Spleen (tissue), 7 donors: ENCODE measurements around the gene YES1.

Experiments
- CTCF ChIP-seq, 11 experiments: fragments of 200-600 bp in 7 of 11; fragments of 450-650 bp in 4 of 11; sonication (generic) in 4 of 11; IDR thresholded peaks in 8 of 11; conservative IDR thresholded peaks in 3 of 11; 1 replicate in 7 of 11; 2 replicates in 4 of 11; pipeline versions ENCODE4 v1.4.0 to v1.8.0; 2016 to 2021; ENCODE audit warnings: antibody characterized with exemption in 11 of 11, inconsistent platforms in 4 of 11, mild to moderate bottlenecking in 1 of 11
- POLR2A ChIP-seq, 3 donors: fragments of 450-650 bp; IDR thresholded peaks; one replicate each; pipeline ENCODE4 v1.5.1; 2017; ENCODE audit warnings: antibody characterized with exemption in 3 of 3, mild to moderate bottlenecking in 1 of 3
- POLR2AphosphoS5 ChIP-seq, 3 donors: sonication (generic); formaldehyde crosslinking; IDR thresholded peaks; one replicate each; pipeline ENCODE4 v1.5.1; 2017; ENCODE audit warnings: antibody characterized with exemption in 3 of 3
- donor health status: DM: no; HTN: no; CAD: no; lungs with moderate emphysema.
- donor health status: DM: no; HTN: no; CAD: no.
- donor health status: DM: no; HTN: no; CAD: no.

GRCh38 chr18:709771-710170 lies 102.3 kb downstream of the YES1 start:
- TF ChIP-seq CTCF (IDR thresholded peaks at IDR 0.05 in 8 of 11, conservative IDR thresholded peaks at IDR 0.05 in 3 of 11), result no peak
- no peak for TF ChIP-seq POLR2AphosphoS5 (IDR thresholded peaks at IDR 0.05)
- no peak for TF ChIP-seq POLR2A (IDR thresholded peaks at IDR 0.05)
